Measurements from ENCODE around the gene PPIL3.

PPIL3 gene

GRCh38 chr2:200860092-200860795, 28.6 kb downstream of the PPIL3 start:
- no peak for DNase-seq

DNA sequence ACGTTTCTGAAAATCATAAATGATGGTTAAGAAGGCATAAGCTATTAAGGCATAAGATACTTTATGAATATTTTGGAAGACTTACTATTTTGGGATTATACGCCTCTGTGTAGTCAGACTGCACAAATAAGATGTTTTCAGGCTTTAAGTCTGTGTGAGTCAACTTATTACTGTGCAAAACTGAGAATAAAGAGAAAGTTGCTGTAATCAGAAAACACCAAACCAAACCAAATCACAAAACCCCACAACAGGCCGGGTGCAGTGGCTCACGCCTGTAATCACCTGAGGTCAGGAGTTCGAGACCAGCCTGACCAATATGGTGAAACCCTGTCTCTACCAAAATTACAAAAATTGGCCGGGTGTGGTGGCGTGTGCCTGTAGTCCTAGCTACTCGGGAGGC, 32.1 kb downstream of the PPIL3 start:
- no peak for DNase-seq

GRCh38 chr2:200852605-200853004, 36.3 kb downstream of the PPIL3 start:
- DNase-seq = no peak

DNA sequence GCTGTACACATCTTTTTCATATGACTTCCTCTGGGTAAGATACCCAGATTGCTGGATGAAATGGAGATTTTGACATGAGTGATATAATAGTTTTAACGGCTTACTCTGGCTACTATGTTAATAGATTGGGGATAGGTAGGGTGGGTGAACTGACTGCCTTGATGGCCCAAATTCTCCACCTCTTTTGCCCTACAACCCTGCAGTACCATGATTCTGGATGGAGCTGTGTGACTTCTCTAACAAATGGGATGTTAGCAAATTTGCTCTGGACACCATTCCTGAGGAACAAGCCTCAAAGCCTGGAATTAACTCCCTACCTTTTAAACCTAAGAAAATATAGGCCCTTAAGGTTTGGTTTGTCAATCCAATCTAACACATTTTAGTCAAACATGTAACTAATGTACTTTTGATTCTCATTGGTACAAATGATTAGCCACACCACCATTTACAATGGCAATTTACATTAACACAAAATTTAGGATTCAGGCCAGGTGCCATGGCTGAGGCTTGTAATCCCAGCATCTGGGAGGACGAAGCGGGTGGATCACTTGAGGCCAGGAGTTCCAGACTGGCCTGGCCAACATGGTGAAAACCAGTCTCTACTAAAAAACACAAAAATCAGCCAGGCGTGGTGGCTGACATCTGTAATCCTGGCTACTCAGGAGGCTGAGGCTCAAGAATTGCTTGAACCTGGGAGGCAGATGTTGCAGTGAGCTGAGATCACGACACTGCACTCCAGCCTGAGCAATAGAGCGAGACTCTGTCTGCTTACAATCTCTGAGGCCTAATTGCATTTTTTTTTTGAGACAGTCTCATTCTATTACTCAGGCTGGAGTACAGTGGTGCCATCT, 37.3 kb downstream of the PPIL3 start:
- no peak for DNase-seq

DNA sequence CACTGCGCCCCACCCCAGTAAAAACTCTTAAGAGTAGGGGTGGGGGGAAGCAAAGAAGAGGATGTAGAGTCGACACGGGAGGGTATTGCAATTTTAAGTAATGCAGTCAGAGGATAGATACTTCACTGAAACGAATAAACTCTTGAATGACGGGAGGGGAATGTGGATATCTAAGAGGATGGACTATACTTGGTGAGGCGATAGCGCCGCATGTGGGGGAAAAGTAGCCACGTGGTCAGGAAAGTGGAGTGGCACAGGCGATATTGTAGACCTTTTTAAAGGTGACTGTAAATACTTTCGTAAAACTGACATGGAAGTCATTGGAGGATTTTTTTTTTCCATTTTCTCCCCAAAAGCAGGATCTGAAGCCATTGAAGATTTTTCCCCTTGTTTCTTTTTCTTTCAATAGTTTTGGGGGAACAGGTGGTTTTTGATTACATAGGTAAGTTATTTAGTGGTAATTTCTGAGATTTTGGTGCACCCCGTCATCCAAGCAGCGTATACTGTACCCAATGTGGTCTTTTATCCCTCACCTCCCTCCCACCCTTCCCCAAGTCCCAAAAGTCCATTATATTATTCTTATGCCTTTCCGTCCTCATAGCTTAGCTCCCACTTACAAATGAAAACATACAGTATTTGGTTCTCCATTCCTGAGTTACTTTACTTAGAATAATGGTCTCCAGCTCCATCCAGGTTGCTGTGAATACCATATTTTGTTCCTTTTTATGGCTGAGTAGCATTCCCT, 38.2 kb downstream of the PPIL3 start:
- DNase-seq = no peak

- DNase-seq = no peak
Measured at GRCh38 chr2:200847939-200848338, 40.9 kb downstream of the PPIL3 start.

GRCh38 chr2:200847269-200847668, 41.6 kb downstream of the PPIL3 start:
- DNase-seq = no peak

- no peak for DNase-seq
Measured at GRCh38 chr2:200845669-200846325, 43.1 kb downstream of the PPIL3 start.

- DNase-seq = no peak
Measured at GRCh38 chr2:200845194-200845593, 43.7 kb downstream of the PPIL3 start.

DNA sequence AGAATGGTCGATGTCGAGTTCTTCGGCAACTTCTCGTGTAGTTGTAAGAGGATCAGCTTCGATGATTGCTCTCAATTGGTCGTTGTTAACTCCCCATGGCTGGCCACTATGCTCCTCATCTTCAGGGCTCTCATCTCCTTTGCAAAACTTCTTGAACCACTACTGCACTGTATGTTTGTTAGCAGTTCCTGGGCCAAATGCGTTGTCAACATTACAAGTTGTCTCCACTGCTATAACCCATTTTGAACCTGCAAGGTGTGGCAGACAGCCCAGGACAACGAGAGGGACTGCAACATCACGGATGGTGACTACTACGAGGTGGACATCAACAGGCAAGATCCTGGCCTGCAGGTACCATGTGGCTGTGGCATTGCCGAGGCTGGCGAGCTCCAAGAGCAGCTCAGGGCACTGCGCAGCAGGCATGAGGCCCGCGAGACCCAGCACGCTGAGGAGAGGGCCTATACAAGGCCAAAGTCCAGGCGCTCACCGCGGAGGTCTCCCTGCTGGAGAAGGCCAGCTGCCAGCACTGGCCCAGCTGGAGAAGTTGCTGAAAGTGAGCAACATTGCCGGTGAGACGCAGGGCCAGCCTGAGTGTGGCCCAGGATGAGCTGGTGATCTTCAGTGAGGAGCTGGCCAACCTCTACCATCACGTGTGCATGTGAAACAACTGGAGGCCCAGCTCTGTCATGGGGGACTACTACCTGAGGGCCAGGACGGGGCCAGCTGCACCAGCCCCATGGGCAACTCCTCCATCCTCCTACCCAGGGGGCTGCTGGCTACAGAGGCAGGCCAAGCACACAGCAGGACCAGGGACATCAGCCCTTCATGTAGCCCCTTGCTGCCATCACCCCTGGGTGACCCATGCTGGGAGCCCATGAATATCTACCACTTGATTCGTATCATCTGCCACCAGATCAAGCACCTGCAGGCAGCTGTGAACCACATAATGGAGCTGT, 44.6 kb downstream of the PPIL3 start:
- DNase-seq = no peak

GRCh38 chr2:200839513-200839912, 49.4 kb downstream of the PPIL3 start:
- DNase-seq = no peak

DNA sequence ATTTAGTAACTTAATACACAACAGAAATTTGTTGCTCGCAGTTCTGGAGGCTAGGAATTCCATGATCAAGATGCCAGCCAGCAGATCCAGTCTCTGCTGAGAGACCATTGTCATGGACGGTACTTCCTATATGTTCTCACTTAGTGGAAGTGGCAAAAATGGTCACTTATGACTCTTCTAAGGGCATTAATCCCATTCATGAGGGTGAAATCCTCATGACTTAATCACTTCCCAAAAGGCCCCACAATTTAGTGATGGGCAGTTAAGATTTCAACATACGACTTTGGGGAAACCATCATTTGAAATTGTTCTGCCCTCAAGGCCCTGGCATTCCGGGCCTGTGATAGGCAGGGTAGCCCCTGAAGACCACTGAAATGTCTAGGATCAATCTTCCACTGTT, 54.2 kb downstream of the PPIL3 start:
- DNase-seq = no peak

- DNase-seq = no peak
Measured at GRCh38 chr2:200829258-200829655, 59.6 kb downstream of the PPIL3 start.

- no peak for DNase-seq
Measured at GRCh38 chr2:200828572-200829257, 60.2 kb downstream of the PPIL3 start.

DNA sequence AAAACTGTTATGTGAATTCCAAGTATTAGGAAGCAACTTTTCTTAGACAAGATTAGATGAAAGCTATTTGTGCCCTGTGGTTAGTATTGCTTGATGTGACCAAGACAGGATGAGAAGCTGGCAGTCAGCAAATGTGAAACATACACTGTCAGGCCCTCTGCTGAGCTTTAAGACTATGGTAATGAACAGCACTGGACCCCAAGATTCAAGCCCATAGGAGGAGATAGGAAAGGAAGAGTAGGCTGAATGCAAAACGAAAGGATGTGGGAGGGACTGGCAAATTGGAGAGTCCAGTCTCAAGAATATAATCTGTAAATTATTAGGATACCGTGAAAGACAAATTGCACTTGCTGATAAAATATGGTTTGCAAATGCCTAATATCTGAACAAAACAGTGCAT, 60.8 kb downstream of the PPIL3 start:
- DNase-seq = no peak

- no peak for DNase-seq
Measured at GRCh38 chr2:200821686-200822245, 67.1 kb downstream of the PPIL3 start.

All from activated CD8-positive, alpha-beta memory T cell treated with anti-CD3 and anti-CD28 coated beads for 24 hours (primary cell).